HFFc6 (cell line): Measurements from ENCODE around the gene ECI1. TPM values are rescaled to one million over a fixed set of nuclear protein-coding genes. Genes with fewer than 3 reads are reported as not detected.

Source experiments
- DNase-seq: peaks from one replicate; pipeline ENCODE4 v3.0.0-alpha.2; 2018
- H3K27ac Mint-ChIP-seq: 2 replicates; pipeline ENCODE4 v1.8.0; 2020; ENCODE audit warnings: mild to moderate bottlenecking, mixed read lengths
- H3K27me3 Mint-ChIP-seq: 2 replicates; pipeline ENCODE4 v1.8.0; 2021; ENCODE audit warnings: mild to moderate bottlenecking, moderate library complexity, mixed read lengths; ENCODE audit not compliant: insufficient read depth
- H3K36me3 Mint-ChIP-seq: 2 replicates; pipeline ENCODE4 v1.8.0; 2021; ENCODE audit warnings: low read depth, mixed read lengths
- H3K4me1 Mint-ChIP-seq: 2 replicates; pipeline ENCODE4 v1.8.0; 2020; ENCODE audit warnings: low read depth, mixed read lengths
- H3K4me3 Mint-ChIP-seq: 2 replicates; pipeline ENCODE4 v1.8.0; 2020; ENCODE audit warnings: mild to moderate bottlenecking, moderate library complexity, mixed read lengths
- H3K9me3 Mint-ChIP-seq: 2 replicates; pipeline ENCODE4 v1.8.0; 2020; ENCODE audit warnings: mild to moderate bottlenecking, mixed read lengths
- CTCF ChIP-seq: fragments of 200-600 bp; sonication (generic); IDR thresholded peaks from 2 replicates; pipeline ENCODE4 v1.5.0; 2021; ENCODE audit warnings: antibody characterized with exemption, mild to moderate bottlenecking
- total RNA-seq, 6 experiments: library from RNA; stranded (reverse); fragmentation: NEBNext Ultra II Directional; extraction: Animal tissue kit (Norgen Biotek cat#: 25700); gene quantifications; 2 replicates in 1 of 6; 3 replicates in 5 of 6; pipeline ENCODE4 v1.2.3, GENCODE V29; 2021

Gene ECI1
- total RNA-seq, 6 experiments from 2014 or later = 30.3 to 47.8 (median 35.4) TPM

DNA sequence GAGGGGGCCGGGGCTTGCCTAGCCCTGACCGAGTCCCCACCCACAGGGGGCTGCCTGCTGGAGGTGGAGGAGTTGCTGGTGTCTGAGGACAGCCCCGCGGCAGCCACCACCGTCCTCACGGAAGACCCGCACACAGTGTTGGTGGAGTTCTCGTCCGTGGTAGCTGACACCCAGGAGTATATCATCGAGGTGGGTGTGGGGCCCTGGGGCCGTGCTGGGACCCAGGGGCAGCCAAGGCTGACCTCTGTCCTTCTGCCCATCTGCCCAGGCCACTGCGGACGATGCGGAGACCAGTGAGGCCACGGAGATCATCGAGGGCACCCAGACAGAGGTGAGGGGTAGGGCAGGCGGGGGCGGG lies 16.6 kb downstream of the ECI1 start:
- H3K27me3 Mint-ChIP-seq = no peaks in the 10 kb centered on the region; the same call in none of the 2 replicates
- no peak for DNase-seq
- no peak overlapping the region for H3K27ac Mint-ChIP-seq
- H3K4me1 Mint-ChIP-seq = no peaks in the 10 kb centered on the region
- H3K4me3 Mint-ChIP-seq = no peak overlapping the region
- peaks cover 4% of the 10 kb centered on the region; the same call in 1 of the 2 replicates for H3K36me3 Mint-ChIP-seq
- no peaks in the 10 kb centered on the region for H3K9me3 Mint-ChIP-seq
- TF ChIP-seq CTCF = no peak

- DNase-seq = no peak
- H3K9me3 Mint-ChIP-seq = no peaks in the 10 kb centered on the region
- no peaks in the 10 kb centered on the region for H3K4me1 Mint-ChIP-seq
- H3K36me3 Mint-ChIP-seq = peaks cover 4% of the 10 kb centered on the region; the same call in 1 of the 2 replicates
- H3K27ac Mint-ChIP-seq = no peak overlapping the region
- H3K4me3 Mint-ChIP-seq = no peak overlapping the region
- peak; percentile 34 for TF ChIP-seq CTCF
- H3K27me3 Mint-ChIP-seq = no peaks in the 10 kb centered on the region; the same call in none of the 2 replicates
Observed at GRCh38 chr16:2233872-2234812, 17.2 kb downstream of the ECI1 start.

GRCh38 chr16:2233046-2233775 lies 18.2 kb downstream of the ECI1 start:
- H3K9me3 Mint-ChIP-seq = no peaks in the 10 kb centered on the region
- DNase-seq = no peak
- H3K36me3 Mint-ChIP-seq = peaks cover 4% of the 10 kb centered on the region; the same call in 1 of the 2 replicates
- no peak overlapping the region for H3K27ac Mint-ChIP-seq
- no peak for TF ChIP-seq CTCF
- no peak overlapping the region for H3K4me3 Mint-ChIP-seq
- no peaks in the 10 kb centered on the region; the same call in none of the 2 replicates for H3K27me3 Mint-ChIP-seq
- H3K4me1 Mint-ChIP-seq = no peaks in the 10 kb centered on the region

DNA sequence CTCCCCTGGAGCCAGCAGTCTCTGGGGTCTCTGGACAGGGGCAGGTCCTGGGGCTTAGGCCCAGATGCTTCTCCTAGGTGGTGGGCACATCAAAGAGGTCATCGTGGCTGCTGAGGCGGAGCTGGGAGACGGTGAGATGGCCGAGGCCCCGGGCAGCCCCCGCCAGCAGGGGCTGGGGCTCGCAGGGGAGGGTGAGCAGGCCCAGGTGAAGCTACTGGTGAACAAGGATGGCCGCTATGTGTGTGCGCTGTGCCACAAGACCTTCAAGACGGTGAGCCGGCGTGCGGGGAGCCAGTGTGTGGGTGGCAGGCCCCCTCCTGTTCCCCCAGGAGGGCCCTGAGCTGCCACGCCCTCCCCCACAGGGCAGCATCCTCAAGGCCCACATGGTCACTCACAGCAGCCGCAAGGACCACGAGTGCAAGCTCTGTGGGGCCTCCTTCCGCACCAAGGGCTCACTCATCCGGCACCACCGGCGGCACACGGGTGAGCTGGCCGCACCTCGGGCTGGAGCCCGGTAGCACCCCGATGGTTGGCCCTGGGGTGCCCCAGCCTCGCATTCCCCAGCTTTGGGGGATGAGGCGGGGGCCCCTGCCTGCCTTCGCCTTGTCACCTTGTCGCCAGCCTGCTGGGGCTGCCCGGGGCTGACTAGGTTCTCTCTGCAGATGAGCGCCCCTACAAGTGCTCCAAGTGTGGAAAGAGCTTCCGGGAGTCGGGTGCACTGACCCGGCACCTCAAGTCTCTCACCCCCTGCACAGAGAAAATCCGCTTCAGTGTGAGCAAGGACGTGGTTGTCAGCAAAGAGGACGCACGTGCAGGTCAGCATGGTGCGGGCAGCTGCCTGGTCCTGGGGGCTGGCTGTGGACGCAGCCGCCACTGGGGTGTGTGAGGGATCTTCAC lies 19.0 kb downstream of the ECI1 start:
- no peak for DNase-seq
- Mint-ChIP-seq H3K4me1 (no peaks in the 10 kb centered on the region), H3K27ac (no peak overlapping the region), H3K9me3 (no peaks in the 10 kb centered on the region), H3K27me3 (no peaks in the 10 kb centered on the region; the same call in none of the 2 replicates), H3K4me3 (no peak overlapping the region), H3K36me3 (peaks cover 4% of the 10 kb centered on the region; the same call in 1 of the 2 replicates)
- TF ChIP-seq CTCF = no peak
